Lung (tissue), 12 donors: ENCODE data around the gene PLPP7. TPM values are rescaled to one million over a fixed set of nuclear protein-coding genes. Genes with fewer than 3 reads are reported as not detected.
"Not testable (repeated sequence)": the region's sequence is repeated elsewhere in the genome, so short reads cannot be mapped to it uniquely, and the experiment has no call there.

Experiments used
- ATAC-seq: fragments of 200-7000 bp; cut with Tn5 transposase; one replicate; pipeline ENCODE4 v1.9.1; 2020; ENCODE audit warnings: moderate number of reproducible peaks; ENCODE audit not compliant: insufficient read depth, low FRiP score
- DNase-seq, 3 donors: peaks; one replicate each; pipeline ENCODE4 v3.0.0-alpha.2; 2013 to 2017
- H3K27ac ChIP-seq, 2 donors: one replicate each; pipeline ENCODE4 v1.5.1; 2013; ENCODE audit warnings: mild to moderate bottlenecking in 2 of 2, moderate library complexity in 2 of 2, control low read depth in 1 of 2, inconsistent platforms in 1 of 2, low read depth in 1 of 2, low read length in 1 of 2
- H3K27me3 ChIP-seq, 3 donors: one replicate each; pipeline ENCODE4 v1.5.1; 2013; ENCODE audit warnings: low read length in 2 of 3; ENCODE audit not compliant: control insufficient read depth in 3 of 3, insufficient read depth in 3 of 3
- H3K36me3 ChIP-seq, 4 donors: one replicate each; pipeline ENCODE4 v1.5.1; 2013; ENCODE audit warnings: low read length in 4 of 4, mild to moderate bottlenecking in 1 of 4, moderate library complexity in 1 of 4; ENCODE audit not compliant: control insufficient read depth in 4 of 4, insufficient read depth in 4 of 4
- H3K4me1 ChIP-seq, 5 donors: one replicate each; pipeline ENCODE4 v1.5.1; 2013; ENCODE audit warnings: low read length in 5 of 5, mild to moderate bottlenecking in 2 of 5, moderate library complexity in 1 of 5; ENCODE audit not compliant: control insufficient read depth in 5 of 5, insufficient read depth in 5 of 5
- H3K4me3 ChIP-seq: one replicate; pipeline ENCODE4 v1.5.1; 2013; ENCODE audit warnings: mild to moderate bottlenecking, control low read depth, moderate library complexity
- H3K9ac ChIP-seq, 2 donors: one replicate each; pipeline ENCODE4 v1.5.1; 2013; ENCODE audit warnings: low read length in 2 of 2, control low read depth in 1 of 2; ENCODE audit not compliant: insufficient read depth in 1 of 2
- H3K9me3 ChIP-seq, 4 donors: one replicate each; pipeline ENCODE4 v1.5.1; 2013; ENCODE audit warnings: low read length in 3 of 4, mild to moderate bottlenecking in 1 of 4, moderate library complexity in 1 of 4; ENCODE audit not compliant: control insufficient read depth in 4 of 4, insufficient read depth in 3 of 4
- WGBS, 2 donors: extraction: QIAGEN DNeasy Blood & Tissue Kit; methylation state at CpG; one replicate each; pipeline ENCODE4 v1.1.7; 2013; 5-methylcytosine and 5-hydroxymethylcytosine counted together
- polyA plus RNA-seq, 2 donors: library from polyadenylated mRNA; stranded (reverse); fragments of 200-250 nt; gene quantifications; one replicate each; pipeline ENCODE4 v1.2.1, GENCODE V29; 2013
- total RNA-seq, 2 donors: library from RNA; depleted of rRNA in 1 of 2; stranded (reverse); fragments of >200 nt in 1 of 2; gene quantifications; one replicate each; pipeline ENCODE4 v1.2.1, GENCODE V29; 2014 to 2021
- TF ChIP-seq, protein P1 (sequence below): IDR thresholded peaks from 2 replicates; pipeline ENCODE4 v1.5.1; 2012; ENCODE audit warnings: mild to moderate bottlenecking; ENCODE audit errors: control extremely low read depth, extremely low read depth
- donor health status: control.
- donor health status: control.
- donor health status: Bipolar disorder and iron deficiency.
- donor health status: healthy.
- donor health status: DM: yes; HTN: yes; CAD: no.

The PLPP7 gene
- total and polyA plus RNA-seq, 4 donors: 0.79 to 1.8 (median 1.1) TPM

DNA sequence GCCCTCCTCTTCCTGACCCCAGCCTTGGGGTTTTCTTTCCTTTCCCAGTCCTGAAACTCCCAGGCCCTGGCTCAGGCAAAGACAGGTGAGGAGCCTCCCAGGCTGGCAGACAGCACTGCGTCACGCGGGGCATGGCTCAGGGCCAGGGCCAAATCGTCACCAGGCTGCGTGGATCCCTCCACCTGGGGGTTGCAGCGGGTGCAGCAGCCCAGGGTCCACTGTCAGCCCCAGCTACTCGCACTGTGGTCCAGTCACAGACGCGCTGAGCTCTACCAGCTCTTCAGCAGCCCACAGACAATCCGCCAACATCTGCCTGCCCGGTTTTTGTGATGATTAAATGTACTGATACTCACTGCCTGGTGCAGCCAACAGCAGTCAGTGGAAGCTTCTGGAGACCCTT lies 25.3 kb upstream of the PLPP7 start:
- TF ChIP-seq, protein P1, sequence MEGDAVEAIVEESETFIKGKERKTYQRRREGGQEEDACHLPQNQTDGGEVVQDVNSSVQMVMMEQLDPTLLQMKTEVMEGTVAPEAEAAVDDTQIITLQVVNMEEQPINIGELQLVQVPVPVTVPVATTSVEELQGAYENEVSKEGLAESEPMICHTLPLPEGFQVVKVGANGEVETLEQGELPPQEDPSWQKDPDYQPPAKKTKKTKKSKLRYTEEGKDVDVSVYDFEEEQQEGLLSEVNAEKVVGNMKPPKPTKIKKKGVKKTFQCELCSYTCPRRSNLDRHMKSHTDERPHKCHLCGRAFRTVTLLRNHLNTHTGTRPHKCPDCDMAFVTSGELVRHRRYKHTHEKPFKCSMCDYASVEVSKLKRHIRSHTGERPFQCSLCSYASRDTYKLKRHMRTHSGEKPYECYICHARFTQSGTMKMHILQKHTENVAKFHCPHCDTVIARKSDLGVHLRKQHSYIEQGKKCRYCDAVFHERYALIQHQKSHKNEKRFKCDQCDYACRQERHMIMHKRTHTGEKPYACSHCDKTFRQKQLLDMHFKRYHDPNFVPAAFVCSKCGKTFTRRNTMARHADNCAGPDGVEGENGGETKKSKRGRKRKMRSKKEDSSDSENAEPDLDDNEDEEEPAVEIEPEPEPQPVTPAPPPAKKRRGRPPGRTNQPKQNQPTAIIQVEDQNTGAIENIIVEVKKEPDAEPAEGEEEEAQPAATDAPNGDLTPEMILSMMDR: no peak
- no peak for DNase-seq

GRCh38 chr9:131266266-131267229 lies 23.0 kb upstream of the PLPP7 start:
- Histone ChIP-seq H3K36me3 (no peaks in the 10 kb centered on the region), H3K4me3 (no peak overlapping the region), H3K9ac (no peak overlapping the region), H3K4me1 (peaks cover 0 to 8% (median 0%) of the 10 kb centered on the region in 5 donors), H3K9me3 (no peaks in the 10 kb centered on the region), H3K27ac (peak overlapping the region; percentile 29 to 57), H3K27me3 (no peaks in the 10 kb centered on the region)
- DNase-seq (no peak), ATAC-seq (no peak)
- TF ChIP-seq, protein P1: no peak
- 57 to 66% methylated on average over 26 of the region's 26 CpGs for WGBS, 2 donors

More for the DNA sequence above, 25.3 kb upstream of the PLPP7 start:
- no peak overlapping the region for H3K9ac ChIP-seq
- H3K27me3 ChIP-seq: no peaks in the 10 kb centered on the region
- no peak overlapping the region for H3K4me3 ChIP-seq
- no peak for ATAC-seq
- peak overlapping the region in 1 of 2 donors; percentile 36 for H3K27ac ChIP-seq
- 37 to 69% methylated on average over 11 of the region's 11 CpGs for WGBS, 2 donors
- peaks cover 0 to 5% (median 0%) of the 10 kb centered on the region in 5 donors for H3K4me1 ChIP-seq
- no peaks in the 10 kb centered on the region for H3K9me3 ChIP-seq
- H3K36me3 ChIP-seq: peaks cover 0 to 12% (median 1%) of the 10 kb centered on the region in 4 donors

DNA sequence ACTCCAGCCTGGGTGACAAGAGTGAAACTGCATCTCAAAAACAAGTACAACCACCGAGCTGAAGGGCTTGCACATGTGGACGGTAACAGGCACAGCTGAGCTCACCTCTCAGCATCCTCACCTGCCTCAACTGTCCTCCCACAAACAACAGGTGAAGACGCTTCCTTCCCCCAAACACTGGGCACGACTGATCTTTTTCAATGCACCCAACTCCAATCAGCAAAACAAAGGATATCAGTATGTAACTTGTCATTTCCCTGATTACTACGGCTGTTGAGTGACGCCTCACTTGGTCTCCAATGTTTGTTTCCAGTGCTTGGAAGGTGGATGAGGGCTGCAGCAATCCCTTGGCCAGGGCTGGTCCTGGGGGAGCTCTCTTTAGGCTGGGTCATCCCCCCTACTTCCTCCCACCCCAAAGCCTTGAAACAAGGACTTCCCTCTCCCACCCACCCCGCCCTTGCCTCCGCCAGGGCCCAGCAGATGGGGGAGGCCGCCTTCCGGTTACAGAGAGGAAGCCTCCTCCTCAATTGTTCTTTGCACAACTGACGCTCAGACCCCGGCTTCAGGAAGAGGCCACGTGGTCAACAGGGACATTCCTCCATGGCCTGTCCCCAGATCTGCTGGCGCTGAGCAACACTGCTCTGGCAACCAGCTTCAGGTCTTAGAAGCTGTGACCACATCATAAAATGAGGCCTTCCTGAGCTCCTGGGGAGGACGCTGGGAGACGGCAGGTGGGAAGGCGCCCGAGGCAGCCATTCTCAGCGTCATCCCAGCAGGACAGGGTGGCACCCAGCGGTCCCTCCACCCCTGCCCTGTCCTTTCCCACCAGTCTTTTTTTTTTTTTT lies 19.1 kb upstream of the PLPP7 start:
- Histone ChIP-seq H3K27me3 (peaks cover 0 to 8% (median 2%) of the 10 kb centered on the region in 3 donors), H3K36me3 (no peaks in the 10 kb centered on the region), H3K9me3 (no peaks in the 10 kb centered on the region), H3K4me3 (no peak overlapping the region), H3K4me1 (peaks cover 0 to 15% (median 0%) of the 10 kb centered on the region in 5 donors), H3K9ac (no peak overlapping the region), H3K27ac (peak overlapping the region; percentile 90 to 95)
- 10 to 45% methylated on average over 20 of the region's 20 CpGs for WGBS, 2 donors
- DNase-seq: peak; percentile 45 to 70 (median 49)
- peak; percentile 36 for ATAC-seq
- TF ChIP-seq, protein P1: no peak

GRCh38 chr9:131271016-131271273 lies 18.6 kb upstream of the PLPP7 start:
- Histone ChIP-seq H3K27ac (peak overlapping the region; percentile 90 to 95), H3K4me1 (peaks cover 0 to 16% (median 0%) of the 10 kb centered on the region in 5 donors)
- not testable (repeated sequence) for H3K4me3 ChIP-seq

More at GRCh38 chr9:131271016-131271273, 18.6 kb upstream of the PLPP7 start:
- not testable (repeated sequence) for H3K9ac ChIP-seq, ATAC-seq, DNase-seq, H3K9me3 ChIP-seq, H3K36me3 ChIP-seq
- H3K27me3 ChIP-seq: peaks cover 0 to 13% (median 7%) of the 10 kb centered on the region in 3 donors
- WGBS, 2 donors: 71 to 75% methylated on average over 1 of the region's 1 CpG
